Skin epidermis (tissue), 12 donors: ENCODE measurements around the gene NSF.
"Not testable (repeated sequence)": the region's sequence is repeated elsewhere in the genome, so short reads cannot be mapped to it uniquely, and the experiment has no call there.

Experiments used
- H3K27ac ChIP-seq, 21 experiments: fragments of 200-600 bp; sonication (generic) in 11 of 21; one replicate each; pipeline ENCODE4 v1.5.0; 2020; ENCODE audit warnings: mild to moderate bottlenecking in 3 of 21, inconsistent platforms in 2 of 21, moderate library complexity in 2 of 21
- H3K4me3 ChIP-seq, 7 experiments: fragments of 200-600 bp; sonication (generic) in 2 of 7; one replicate each; pipeline ENCODE4 v1.5.0; 2020; ENCODE audit warnings: inconsistent platforms in 2 of 7, mild to moderate bottlenecking in 2 of 7, moderate library complexity in 1 of 7

NSF gene

DNA sequence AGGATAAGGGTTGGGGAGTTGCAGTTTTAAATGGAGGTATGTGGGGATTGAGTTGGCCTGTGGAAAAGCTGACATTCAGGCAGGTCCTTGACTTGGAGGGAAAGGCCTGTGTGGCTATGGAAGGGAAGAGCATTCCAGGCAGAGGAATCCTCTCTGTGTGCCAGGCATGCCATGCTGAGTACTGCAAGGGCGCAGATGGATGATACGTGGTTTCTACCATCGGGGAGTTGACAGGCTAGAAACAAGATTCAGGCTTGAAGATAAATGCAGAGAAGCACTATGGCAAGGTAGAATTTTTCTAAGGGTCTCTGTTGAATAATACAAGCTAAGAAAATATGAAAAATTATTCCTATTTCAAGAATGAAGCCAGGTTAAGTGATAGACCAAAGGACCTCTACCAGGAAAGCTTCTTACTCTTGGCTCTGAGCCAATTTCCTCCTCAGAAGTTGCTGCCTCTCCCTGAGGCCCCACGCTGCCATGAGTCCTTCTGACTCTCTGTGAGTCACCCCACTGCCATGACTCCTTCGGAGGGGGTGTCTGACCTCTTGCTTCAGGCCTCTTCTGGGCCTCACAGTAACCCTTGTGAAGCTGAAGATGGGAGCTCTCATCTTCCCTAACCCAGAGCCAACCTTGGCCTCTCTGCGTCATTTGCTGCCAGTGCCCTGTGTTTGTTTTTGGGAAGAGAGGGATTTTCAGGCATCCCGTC, 152.2 kb downstream of the NSF start:
- Histone ChIP-seq H3K4me3 (no peak overlapping the region), H3K27ac (peak overlapping the region in 4 of 21 experiments; percentile 8 to 40 (median 17))

DNA sequence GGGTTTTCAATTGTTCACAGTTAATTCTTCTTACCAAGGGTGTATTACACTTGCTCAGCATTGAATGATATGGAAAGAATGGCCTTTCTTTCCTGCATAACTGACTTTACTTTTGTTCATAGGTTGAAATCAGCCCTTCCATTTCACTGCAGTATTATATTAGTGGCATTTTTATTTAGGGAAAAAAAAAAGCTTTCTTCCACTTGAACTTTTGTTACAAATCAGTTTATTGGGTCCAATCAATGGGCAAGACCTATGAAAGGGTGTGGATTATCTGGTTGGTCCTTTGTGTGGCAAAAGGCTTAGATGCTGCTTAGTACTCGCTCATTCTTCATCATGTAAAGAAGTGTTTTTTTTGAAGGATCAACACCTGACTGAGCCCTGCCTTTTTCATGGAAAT, 154.0 kb downstream of the NSF start:
- Histone ChIP-seq H3K27ac (no peak overlapping the region), H3K4me3 (no peak overlapping the region)

DNA sequence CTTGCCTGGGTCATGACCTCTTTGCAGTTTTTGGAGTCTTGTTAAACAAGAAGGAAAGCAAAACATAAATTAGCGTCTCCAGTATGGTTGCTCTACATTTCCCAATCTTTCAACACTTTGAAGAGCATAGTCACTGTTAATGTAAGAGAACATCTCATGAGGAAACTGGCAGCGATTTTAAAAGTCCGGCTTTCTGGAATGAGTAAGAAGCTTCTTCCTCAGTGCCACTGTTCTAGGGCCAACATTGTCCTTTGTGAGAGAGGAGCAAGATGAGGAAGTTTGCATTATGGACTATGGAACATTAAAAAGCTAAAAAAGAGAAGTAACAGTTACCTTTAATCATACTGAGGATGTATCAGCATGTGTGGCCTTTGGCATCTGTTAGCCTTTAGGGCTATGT, 154.9 kb downstream of the NSF start:
- Histone ChIP-seq H3K4me3 (no peak overlapping the region), H3K27ac (no peak overlapping the region)

DNA sequence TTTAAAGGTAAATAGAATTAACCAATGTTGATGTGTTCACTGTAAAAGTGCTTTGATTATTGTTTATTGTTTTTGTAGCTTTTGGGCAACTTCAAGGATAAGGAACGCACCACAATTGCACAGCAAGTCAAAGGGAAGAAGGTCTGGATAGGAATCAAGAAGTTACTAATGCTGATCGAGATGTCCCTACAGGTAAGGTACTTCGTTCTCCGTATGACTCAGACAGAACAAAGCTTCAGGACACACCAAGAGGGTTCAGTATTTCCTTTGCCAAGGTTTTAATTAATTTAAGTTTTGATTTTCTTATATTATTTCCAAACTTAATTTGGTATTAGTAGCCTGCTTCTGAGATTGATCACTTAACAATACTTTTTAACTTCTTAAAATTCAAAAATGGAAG, 161.0 kb downstream of the NSF start:
- H3K27ac ChIP-seq, result peak overlapping the region in 1 of 21 experiments; percentile 16

DNA sequence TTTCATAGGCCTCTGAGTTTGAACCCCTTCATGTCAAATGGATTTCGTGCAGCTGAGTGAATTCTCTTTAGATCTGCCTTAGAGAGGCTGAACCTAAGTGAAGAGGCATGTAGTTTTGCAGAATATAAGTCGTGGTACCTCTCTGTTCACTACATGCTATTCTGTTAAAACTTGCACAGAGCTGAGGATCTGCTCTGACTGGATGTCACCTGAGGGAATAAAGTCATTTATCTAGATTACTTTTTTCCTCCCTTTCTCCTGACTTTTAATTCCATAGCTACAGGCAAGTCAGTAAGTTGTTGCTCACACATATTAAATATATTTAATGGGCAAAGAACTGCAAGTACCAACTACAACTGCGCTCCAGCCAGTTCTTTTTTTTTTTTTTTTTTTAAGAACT, 163.3 kb downstream of the NSF start:
- Histone ChIP-seq H3K4me3 (no peak overlapping the region), H3K27ac (no peak overlapping the region)

More for the DNA sequence above, 161.0 kb downstream of the NSF start:
- H3K4me3 ChIP-seq, result no peak overlapping the region

DNA sequence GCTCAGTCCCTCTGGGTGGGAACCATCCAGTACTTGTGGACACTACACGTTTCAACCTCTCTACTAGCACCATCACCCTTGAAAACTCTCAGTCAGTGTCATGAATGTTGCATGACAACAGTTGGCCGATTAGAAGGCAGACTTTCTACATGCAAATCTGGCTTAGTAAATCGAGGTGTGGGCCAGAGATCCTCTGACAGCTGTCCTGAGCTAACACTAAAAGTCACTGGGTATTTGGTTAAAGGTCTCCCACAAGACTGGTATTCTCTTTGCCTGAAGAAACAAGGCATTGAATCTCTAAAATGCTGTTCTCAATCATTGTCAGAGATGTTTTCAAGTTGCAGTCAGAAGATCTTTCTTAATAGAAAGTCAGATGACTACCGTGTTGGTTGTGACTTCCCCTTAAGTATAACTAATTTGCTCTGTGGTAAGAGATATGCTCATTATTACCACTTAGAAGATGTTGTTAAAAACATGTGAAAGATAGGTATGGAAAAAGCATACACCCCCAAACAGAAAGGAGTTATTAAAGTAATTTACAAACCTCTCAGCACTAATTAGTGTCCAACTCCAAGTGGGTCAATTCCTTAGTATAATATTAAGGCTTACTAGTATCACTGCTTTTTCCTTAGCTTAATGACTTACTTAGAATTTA, 165.7 kb downstream of the NSF start:
- peak overlapping the region in 1 of 21 experiments; percentile 19 for H3K27ac ChIP-seq

DNA sequence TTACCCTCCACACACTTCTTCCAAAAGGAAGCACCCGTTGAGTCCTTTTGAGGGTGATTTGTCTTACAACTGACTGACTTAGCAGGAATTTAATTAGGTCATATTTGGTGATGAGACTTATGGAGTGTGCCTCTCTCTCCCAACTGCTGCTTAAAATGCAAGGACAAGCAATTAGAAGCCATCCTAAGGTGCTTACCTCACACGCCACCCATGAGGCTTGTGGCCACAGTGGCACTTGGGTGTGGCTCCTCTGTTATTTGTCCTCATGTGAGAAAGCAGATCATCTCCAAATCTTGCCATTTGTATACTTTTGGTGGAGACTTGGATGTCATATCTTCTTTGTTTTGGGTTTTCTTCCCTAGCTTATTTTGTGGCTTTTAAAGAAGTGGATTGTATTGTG, 166.4 kb downstream of the NSF start:
- Histone ChIP-seq H3K4me3 (no peak overlapping the region), H3K27ac (no peak overlapping the region)

More for the DNA sequence above, 165.7 kb downstream of the NSF start:
- no peak overlapping the region for H3K4me3 ChIP-seq

DNA sequence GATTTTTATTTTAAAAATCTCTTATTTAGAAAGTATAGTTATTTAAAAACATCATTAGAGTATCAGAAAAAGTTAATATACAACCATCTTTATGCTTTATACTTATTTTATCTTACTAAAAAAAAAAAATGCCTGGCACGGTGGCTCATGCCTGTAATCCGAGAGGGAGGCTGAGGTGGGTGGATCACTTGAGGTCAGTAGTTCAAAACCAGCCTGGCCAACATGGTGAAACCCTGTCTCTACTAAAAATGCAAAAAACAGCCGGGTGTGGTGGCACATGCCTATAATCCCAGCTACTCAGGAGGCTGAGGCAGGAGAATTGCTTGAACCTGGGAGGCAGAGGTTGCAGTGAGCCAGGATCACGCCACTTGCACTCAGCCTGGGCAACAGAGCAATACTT, 167.1 kb downstream of the NSF start:
- not testable (repeated sequence) for H3K4me3 ChIP-seq
- H3K27ac ChIP-seq, result peak overlapping the region in 4 of 21 experiments; percentile 46 to 78 (median 60)

DNA sequence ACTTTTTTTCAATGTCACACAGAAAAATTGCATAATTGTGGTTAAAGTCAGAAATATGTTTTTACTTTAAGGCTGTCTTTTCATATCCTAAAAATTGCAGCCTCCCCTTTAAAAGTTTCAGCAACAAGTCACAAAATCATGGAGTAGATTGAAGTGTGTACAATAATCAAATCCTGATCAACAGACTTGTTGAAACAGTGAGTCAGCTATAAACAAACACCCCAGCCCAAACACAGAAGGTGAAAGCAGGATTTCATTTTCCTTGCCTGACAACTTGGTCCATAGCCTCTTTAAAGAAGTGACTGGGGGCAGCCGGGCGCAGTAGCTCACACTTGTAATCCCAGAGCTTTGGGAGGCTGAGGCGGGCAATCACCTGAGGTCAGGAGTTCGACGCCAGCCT, 168.1 kb downstream of the NSF start:
- Histone ChIP-seq H3K4me3 (no peak overlapping the region), H3K27ac (peak overlapping the region in 10 of 21 experiments; percentile 0 to 78 (median 50))

DNA sequence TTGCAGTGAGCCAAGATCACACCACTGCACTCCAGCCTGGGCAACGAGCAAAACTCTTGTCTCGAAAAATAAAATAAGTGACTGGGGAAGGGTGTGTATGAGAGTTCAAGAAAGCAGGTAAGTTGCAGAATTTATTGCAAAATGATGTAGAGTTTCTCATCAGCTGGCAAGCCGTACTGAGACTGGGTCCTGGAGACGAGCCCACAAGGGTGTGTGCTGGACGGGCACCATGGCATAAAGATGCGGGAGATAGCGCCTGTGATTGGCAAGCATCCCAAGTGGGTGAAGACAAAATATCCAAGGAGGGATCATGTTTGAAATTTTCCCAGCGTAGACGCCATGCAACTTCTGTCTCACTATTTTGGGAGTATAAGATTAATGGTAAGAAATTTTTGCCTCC, 168.7 kb downstream of the NSF start:
- H3K4me3 ChIP-seq, result no peak overlapping the region
- peak overlapping the region in 8 of 21 experiments; percentile 6 to 78 (median 50) for H3K27ac ChIP-seq

DNA sequence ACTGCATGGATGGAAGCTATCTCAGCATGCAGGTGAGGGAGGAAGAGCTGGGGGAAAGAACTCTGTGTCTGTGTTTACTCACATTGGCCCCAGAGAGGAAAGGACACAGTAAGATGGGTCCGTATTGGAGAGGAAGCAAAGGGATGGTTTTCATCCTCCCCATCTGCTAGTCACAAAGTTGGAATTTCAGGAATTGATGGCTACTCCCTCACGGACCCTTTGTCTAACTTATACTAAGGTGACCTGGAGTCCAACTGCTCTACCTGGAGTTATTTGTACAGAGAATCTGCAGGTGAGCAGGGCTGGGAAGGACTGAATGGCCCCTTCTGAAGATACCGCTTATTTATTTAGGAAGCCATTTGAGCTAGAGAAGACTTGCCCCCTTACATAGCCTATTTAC, 172.9 kb downstream of the NSF start:
- H3K4me3 ChIP-seq, result no peak overlapping the region
- H3K27ac ChIP-seq, result no peak overlapping the region

DNA sequence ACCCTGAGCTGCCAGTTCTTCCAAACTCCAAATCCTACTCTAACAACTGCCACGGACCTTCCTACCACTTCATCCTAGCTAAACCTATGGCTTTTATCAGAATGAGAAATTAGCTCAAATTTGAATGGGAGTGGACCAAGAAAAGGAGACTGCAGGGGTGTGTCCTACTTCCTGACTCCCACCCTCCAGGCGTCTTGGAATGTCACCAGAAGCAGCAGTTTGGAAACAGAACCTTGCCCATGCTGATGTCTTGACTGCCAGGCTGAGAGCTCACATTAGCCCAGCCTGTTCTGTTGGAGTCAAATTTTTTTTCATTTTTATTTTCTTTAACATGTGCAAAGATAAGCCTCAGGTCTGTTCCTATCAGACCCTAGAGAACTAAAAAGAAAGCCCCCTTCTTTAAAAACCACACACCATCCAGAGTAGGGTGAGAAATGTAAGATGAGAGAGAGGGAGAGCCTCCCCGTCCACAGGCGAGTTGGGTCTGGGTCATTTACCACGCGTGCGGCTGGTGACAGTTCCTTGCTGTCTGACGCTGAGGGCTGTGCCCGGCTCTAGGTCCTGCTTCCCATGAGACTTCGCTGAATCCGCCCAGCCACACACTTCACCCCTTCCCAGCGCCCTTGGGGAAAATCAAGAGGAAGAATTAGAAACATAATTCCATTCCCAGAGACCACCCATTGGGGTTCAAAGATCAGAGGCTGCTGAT, 173.7 kb downstream of the NSF start:
- Histone ChIP-seq H3K27ac (peak overlapping the region in 4 of 21 experiments; percentile 1 to 48 (median 18)), H3K4me3 (no peak overlapping the region)

DNA sequence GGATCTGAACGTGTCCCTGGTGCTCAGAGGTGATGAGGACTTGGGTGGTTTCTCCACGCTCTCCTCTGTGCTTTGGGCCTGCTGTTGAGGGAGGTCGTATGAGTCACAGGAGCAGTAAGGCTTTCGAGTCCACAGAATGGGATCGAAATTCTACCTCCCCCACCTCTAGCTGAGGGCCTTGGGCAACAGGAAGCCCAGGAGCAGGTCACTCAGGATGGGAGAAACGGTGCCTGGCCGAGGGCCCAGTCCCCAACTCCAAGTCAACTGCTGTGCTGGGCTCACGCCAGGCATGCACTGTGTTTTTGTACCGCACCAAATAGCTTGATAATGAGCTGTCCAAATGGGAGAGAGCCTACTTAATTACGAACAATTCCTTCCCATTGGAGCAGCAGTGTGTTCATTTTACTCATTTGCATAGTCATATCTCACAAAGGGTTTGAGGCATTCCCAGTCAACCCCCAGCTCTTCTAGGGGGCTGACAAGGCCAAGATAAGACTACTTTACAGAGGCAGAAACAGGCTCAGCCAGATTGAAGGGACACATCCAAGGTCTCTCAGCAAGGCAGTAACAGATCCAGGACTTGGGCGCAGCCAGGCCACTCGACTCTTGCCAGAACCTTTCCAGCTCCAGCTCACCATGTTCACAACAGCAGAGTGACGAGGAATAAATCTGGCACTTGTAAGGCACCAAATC, 174.4 kb downstream of the NSF start:
- H3K4me3 ChIP-seq, result no peak overlapping the region
- peak overlapping the region in 6 of 21 experiments; percentile 1 to 48 (median 18) for H3K27ac ChIP-seq

DNA sequence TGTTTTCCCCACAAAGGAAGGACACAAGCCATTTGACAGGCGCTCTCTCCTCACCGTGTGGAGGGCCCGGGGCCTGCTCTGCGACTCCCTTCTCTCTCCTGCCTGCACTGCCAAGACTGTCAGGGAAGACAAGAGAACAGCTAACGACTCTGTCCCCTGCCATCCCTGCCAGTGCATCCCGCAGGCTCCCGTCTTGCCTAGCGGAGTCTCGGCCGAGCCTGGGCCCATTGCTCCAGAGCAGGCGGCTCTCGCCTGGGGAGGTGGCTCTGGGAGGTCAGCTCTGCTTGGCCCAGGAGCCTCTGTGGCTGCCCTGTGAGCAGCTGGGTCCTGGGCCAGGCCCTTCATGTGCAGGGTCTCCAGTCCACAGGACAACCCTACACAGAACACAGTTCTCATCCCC, 175.0 kb downstream of the NSF start:
- peak overlapping the region in 4 of 21 experiments; percentile 10 to 48 (median 20) for H3K27ac ChIP-seq
- no peak overlapping the region for H3K4me3 ChIP-seq

DNA sequence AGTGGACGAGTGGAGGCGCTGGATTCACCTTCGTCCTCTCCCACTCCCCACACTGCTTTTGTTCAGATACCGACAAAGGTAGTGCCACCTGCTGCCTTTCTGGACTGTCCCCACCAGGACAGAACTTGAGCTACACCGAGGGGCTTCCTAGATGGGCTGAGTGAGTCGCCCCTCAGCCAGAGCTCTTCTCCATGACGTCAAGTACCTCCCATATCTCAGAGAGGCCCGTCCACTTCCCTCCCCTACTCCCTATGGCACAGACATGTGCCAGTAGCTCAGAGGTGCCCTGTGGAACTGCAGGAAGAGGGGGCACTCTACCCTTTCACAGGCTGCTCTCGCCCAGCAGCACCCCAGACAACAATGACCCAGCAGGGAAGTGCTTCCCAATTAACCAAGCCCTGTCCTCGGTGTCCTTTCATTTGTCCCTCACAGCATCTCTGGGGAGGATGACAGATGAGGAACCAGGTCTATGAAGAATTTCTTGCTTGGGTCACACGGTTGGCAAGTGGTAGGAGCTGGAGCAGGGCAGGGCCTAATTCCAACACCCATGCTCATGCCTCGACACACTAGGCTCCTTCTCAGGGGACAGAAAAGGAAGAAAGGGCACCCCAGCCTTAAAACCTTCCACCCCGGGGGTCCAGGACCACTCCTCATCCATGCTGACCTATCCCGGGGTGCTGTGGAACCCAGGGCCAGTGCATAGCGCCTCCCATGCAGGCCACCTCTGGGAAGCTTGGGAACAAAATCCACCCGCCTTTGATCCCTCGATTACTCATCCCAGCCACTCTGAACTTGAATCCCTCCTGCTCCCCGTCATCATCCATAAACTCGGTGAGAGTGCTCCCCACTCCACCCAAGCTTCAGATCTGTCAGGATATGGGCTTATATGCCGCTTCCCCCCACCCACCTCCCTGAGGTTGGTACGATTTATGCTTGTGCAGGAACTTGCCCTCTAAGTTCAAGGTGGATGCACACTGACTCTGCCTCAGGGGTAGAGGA, 176.3 kb downstream of the NSF start:
- Histone ChIP-seq H3K27ac (no peak overlapping the region), H3K4me3 (no peak overlapping the region)

DNA sequence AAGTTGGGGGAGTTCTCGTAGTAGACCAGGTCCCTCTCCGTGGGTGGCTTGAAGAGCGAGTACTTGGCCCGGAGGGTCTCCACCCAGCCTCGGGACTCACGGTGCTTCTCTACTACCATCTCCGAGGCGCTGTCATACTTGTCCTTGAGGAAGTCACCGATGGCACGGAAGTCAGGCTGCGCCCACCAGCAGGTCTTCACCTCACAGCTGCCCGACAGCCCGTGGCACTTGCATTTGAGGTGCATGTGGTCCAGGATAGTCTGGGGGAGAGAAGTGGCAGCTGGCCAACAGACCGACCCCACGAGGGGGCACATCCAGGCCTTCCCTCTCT, 178.0 kb downstream of the NSF start:
- Histone ChIP-seq H3K27ac (peak overlapping the region in 1 of 21 experiments; percentile 14), H3K4me3 (no peak overlapping the region)

DNA sequence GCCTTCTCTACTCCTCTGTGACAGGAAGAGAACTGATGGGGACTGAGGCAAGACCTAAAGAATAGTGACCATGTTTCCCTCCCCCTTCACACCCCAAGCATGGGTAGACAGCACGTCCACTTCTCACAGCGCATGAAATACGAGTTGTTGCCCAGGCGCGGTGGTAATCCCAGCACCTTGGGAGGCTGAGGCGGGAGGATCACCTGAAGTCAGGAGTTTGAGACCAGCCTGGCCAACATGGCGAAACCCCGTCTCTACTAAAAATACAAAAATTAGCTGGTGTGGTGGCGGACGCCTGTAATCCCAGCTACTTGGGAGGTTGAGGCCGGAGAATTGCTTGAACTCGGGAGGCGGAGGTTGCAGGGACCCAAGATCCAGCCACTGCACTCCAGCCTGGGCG, 178.4 kb downstream of the NSF start:
- H3K4me3 ChIP-seq, result not testable (repeated sequence)
- peak overlapping the region in 1 of 21 experiments; percentile 14 for H3K27ac ChIP-seq

DNA sequence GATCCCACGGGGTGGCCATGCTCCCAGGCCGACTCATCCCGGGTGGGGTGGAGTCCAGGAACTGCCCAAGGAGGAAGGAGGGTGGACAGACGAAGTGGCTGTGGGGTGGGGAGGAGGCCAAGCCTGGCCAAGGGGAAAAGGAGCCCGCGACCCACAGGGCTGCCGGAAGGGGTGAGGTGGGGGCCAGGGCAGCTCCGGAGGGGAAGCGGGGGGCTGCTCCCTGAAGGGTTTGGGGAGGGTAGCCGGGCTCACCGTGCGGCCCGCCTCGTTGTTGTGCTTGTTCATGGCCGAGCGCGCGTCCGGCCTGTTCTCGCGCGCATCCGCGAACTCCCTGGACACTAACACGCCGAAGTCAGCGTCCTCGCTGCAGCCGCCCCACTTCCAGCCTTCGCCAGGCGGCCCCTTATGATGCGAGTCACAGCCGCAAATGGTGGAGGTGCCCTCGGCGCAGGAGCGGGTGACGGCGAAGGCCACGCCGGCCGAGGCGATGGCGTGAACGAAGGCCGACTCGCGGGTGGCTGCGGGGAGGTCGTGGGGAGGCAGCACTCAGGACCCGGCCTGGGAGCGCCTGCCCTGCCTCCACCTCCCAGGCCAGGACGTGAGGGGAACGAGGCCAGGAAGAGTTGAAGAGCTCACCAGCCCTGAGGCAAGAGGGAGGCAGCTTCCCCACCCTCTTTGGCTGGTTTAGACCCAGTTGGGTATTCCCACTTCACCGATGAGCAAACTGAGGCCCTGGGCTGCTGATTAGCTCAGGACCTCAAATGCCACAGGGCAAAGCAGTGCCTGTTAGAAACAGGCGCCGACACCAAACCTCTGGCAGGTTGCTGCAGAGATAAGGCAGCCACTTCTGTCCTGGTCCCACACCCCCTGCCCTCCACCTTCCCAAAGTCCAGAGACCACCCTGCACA, 179.3 kb downstream of the NSF start:
- Histone ChIP-seq H3K27ac (peak overlapping the region in 2 of 21 experiments; percentile 7 to 80), H3K4me3 (no peak overlapping the region)
